GM19463 (cell line): ENCODE measurements around the gene TMPRSS4.

Source experiments
- ATAC-seq: cut with Tn5 transposase; IDR thresholded peaks from one replicate; pipeline ENCODE4 v1.9.1; 2021; ENCODE audit warnings: mild to moderate bottlenecking, moderate library complexity; ENCODE audit not compliant: unreplicated experiment

The TMPRSS4 gene

DNA sequence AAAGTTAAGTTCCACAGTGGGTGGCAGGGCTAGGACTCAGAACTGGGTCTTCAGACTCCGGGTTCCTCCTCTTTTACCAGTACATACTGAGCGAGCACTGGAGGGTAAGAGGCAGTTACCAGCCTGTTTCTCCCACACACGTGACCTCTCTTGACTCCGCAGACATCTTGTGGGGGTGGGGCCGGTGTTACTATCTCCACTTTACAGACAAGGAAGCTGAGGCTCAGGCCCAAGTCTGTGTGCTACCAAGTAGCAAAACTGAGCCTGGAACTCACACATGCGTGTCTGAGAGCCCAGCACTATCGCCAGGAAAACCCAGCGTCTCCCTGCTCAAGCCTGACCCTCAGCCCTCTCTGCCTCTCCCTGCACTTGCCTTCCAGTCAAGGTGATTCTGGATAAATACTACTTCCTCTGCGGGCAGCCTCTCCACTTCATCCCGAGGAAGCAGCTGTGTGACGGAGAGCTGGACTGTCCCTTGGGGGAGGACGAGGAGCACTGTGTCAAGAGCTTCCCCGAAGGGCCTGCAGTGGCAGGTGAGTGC lies 25.9 kb downstream of the TMPRSS4 start:
- ATAC-seq: no peak

- no peak for ATAC-seq
These were observed 27.6 kb downstream of the TMPRSS4 start for GRCh38 chr11:118104491-118104890.

DNA sequence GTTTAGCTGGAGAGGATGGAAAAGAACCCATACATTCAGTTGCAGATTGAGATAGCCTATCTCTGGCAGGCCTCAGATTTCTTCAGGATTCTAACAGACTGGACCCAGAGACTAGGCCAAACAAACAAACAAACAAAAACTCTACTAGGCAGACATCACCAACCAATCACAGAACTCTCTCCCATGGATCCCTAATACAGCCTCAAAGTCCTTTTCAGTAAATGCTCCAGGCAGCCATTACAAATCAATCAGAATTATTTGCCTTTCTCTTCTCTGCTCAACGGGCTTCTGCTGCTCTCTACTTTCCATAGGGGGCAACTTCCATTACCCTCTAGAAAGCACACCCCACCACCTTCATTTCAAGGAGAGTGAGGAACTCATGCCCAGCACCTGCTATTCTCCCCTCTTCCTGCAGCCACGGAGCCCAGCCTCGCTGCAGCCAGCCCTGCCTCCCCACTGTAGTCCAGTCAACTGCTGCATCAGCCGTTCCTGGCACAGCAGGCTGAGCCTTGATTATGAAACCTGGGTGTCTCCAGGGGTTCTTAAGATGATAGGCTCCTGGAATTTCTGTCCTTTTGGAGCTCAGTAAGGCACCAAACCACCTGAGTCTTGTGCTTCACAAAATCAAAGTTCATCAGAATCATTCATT lies 28.9 kb downstream of the TMPRSS4 start:
- no peak for ATAC-seq

DNA sequence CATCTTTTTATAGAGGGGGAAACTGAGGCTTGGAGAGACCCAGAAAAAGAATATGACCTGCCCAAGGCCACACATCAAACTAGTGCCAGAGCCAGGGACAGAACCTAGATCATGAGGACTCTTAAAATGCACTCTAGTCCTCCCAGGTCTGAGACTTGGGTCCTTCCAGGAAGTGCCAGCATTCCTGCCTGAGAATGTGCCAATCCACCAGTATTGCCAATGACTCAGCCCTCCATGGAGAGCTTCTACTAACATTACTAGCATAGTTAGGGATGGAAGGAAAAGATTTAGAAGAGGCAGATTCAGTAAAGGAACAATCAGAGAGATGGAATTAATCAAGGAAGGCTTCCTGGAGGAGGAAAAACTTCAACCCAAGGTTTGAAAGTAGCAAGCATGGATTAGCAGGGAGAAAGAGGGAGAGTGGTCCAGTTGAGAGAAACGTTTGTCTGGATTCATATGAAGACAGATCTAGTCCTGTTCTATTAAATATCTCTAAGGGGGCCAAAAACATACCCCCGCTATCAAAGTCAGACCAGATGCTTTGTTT lies 30.0 kb downstream of the TMPRSS4 start:
- no peak for ATAC-seq

DNA sequence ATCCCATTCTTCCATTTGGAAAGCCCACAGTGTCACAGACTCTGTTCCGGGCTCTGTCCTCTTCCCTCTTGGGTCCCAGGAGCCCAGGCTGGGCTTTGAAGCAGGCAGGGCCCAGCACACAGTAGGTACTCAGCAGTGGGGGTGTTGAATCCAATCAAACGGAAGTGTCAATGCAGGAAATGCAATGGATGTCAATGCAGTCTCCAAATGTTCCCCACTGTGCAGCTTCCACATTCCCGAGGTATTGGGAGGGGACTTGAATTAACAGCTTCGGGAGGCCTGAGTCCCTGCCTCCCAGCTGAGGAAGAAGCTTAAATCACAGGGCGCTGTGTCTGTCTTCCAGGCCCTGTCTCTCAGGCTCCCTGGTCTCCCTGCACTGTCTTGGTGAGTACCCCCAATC lies 31.6 kb downstream of the TMPRSS4 start:
- ATAC-seq: no peak

DNA sequence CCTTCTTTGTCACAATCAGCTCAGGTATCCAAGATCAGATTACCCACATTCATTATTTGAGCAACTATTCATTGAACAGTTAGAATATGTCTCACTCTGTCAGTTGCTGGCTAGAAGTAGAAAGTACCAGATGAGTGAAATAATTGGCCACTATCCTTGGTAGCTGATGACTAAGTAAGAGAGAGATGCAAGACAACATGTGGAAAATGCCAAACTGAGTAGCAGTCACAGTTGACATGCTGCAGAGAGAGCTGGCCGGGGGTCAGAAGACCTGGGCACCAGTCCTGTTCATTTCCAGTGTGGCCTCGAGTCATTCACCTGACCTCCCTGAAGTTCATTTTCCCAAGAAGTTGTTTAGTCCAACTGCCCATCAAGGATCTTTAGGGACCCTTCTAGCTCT lies 32.4 kb downstream of the TMPRSS4 start:
- ATAC-seq: no peak

- ATAC-seq: no peak
These were observed 34.3 kb downstream of the TMPRSS4 start for GRCh38 chr11:118111019-118111743.

DNA sequence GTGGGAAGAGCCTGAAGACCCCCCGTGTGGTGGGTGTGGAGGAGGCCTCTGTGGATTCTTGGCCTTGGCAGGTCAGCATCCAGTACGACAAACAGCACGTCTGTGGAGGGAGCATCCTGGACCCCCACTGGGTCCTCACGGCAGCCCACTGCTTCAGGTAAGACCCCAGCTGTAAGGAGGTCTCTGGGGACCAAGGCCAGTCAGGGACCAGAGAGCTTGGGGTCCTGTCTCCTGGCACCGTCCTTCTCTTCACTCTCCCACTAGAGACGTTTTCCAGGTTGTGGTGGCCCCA lies 34.8 kb downstream of the TMPRSS4 start:
- no peak for ATAC-seq

DNA sequence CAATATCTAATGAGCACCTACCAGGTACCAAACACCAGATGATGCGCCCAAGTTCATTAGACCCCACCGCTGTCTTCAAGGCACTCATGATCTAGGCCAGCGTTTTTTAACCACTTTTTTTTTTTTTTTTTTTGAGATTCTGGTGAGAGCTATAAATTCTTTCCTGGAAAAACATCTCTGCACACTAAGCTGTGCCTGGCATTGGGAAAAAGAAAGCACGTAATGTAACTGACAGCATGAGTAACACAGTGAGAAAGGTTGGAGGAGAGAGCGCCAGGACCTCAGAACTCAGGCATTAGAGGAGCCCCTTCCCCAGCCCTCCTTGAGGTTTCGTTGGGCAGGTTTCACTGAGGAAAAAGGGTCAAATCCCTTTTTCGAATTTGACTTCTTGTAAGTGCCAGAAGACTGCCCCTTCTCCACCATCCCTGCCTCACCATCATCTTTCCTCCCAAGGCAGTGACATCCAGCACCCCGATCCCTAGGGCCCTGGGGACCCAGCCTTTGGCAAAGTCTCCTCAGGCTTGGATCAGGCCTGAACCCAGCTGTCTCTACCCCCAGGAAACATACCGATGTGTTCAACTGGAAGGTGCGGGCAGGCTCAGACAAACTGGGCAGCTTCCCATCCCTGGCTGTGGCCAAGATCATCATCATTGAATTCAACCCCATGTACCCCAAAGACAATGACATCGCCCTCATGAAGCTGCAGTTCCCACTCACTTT lies 36.0 kb downstream of the TMPRSS4 start:
- no peak for ATAC-seq

GRCh38 chr11:118114266-118114665 lies 37.4 kb downstream of the TMPRSS4 start:
- ATAC-seq: no peak

DNA sequence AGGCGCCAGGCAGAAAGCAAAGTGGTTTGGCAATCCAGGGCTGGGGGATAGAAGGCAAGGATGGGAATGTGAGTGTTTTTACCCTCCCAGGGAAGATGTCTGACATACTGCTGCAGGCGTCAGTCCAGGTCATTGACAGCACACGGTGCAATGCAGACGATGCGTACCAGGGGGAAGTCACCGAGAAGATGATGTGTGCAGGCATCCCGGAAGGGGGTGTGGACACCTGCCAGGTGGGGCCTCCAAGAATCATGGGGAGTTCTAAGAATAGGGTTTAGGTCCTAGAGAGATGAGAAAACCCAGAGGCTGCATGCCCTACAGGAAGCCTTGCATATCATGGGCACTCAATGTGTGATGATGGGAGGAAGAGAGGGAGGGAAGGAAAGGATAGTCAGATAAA lies 38.2 kb downstream of the TMPRSS4 start:
- no peak for ATAC-seq

- peak; percentile 66 for ATAC-seq
These were observed 41.1 kb downstream of the TMPRSS4 start for GRCh38 chr11:118117790-118118601.

- no peak for ATAC-seq
These were observed 43.9 kb downstream of the TMPRSS4 start for GRCh38 chr11:118120793-118121192.

GRCh38 chr11:118124929-118125535 lies 48.2 kb downstream of the TMPRSS4 start:
- no peak for ATAC-seq

DNA sequence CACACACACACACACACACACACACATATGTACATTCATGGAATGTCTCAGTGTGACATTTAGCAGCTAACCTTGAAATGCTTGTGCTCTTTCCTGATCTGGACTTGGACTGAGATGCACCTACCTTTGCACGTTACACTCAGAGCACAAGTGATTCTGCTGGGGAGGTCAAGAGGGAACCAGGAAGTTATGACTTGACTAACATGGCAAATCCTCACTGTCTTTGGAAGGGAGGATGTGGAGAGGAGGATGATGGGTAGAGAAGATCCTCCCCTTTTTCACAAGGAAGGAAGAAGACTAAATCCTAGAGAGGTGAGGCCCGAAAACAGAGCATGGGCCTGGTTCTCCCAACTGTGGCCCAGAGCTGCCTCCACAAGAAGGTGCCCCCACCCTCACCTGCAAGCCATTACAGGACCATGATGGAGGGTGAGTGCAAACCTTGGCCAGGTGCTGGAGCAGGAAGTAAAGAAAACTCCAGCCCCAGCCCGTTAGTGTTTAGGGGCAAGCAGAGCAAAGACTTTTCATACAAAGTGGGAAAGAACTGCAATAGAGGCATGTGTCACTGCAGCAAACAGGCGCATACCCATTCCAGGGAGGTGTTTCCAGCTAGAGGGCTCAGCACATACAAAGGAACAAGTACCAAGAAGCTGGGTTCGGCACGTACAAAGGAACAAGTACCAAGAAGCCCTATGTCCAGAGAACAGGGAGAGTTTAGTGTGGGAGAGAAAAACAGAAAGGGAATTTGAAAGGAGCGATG lies 49.4 kb downstream of the TMPRSS4 start:
- no peak for ATAC-seq

DNA sequence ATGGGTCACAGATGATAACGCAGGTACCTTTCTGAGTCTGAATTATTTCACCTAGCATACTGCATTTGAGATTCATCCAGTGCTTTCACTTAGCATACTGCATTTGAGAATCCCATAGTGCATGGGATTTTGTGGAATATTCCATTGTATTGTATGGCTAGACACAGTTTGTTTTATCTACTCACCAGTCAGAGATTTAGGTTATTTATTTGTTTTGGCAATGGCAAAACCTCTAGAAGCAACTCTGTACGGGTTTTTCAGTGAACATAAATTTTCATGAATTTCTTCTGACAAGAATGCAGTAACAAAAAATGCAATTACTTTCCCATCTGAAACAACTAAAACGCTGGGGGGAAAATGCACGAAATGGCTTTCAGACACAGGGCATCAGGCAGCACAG lies 51.4 kb downstream of the TMPRSS4 start:
- ATAC-seq: no peak

DNA sequence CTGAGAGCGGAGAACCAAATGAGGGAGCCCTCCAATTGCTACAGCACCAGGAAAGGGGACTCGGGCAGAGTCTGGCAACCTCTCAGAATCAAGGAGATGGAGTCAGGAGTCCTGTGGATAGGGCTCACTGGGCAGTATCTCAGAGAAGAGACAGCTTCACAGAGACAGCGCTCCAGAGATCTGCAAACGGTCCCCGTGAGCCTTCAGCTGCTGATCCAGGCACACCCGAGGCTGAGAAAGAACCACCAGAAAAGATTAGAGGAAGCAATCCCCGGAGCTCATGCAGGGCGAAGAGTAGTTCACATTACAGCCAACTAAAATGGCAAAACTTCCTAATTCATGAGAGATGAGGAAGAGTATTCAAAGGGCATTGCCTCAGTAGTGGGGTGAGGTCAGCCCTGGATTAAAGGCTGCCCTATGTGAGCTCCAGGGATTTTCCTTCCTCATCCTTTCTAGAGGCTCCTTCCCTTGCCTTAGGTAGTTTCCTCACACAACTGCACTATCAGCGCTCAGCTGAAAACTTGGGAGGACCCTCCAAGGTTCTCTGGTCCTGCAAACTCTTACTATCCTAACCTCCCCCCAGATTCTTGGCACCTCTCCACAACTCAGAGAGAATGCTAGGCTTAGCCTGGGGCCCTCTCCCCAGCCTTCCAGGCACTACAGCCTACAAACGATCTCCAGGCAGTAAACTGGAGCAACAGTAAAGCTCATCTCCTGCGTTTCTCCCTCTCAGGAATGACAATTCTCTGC lies 52.0 kb downstream of the TMPRSS4 start:
- no peak for ATAC-seq

GRCh38 chr11:118129471-118130172 lies 52.7 kb downstream of the TMPRSS4 start:
- no peak for ATAC-seq
